GM12878 (cell line): ENCODE results near the gene USB1. TPM values are rescaled to one million over a fixed set of nuclear protein-coding genes. Genes with fewer than 3 reads are reported as not detected.

Experiments used
- ATAC-seq: fragments of 200-7000 bp; cut with Tn5 transposase; 3 replicates; pipeline ENCODE4 v1.9.1; 2020; ENCODE audit warnings: mild to moderate bottlenecking, moderate library complexity
- BruUV-seq: library from RNA; stranded (reverse); fragments of 400-500 nt; replicated peaks from 2 replicates; lab custom pipeline; 2021; lab: Mats Ljungman, UMichigan
- CTCF ChIA-PET: fragments of 300-600 bp; sonication (Branson Sonifier 250); formaldehyde crosslinking; extraction: SDS; loops from one replicate; lab custom pipeline; 2021; ENCODE audit warnings: inconsistent platforms; lab: Yijun Ruan, JAX
- POLR2A ChIA-PET: fragments of 350-600 bp; formaldehyde crosslinking; extraction: SDS; loops from one replicate; lab custom pipeline; 2021; ENCODE audit warnings: inconsistent platforms; lab: Charles Lee
- RAD21 ChIA-PET: fragments of 300-600 bp; sonication (Branson Sonifier 250); formaldehyde crosslinking; loops from one replicate; lab custom pipeline; 2023; ENCODE audit warnings: antibody characterized with exemption; ENCODE audit not compliant: unreplicated experiment; lab: Charles Lee
- SMC1A ChIA-PET: fragments of 300-600 bp; sonication (Branson Sonifier 250); formaldehyde crosslinking; loops from one replicate; lab custom pipeline; 2023; ENCODE audit not compliant: unreplicated experiment, uncharacterized antibody; lab: Charles Lee
- DNase-seq: peaks from one replicate; pipeline ENCODE4 v3.0.0-alpha.2; 2011; ENCODE audit warnings: low read depth, low spot score
- FAIRE-seq: peaks from 3 replicates; lab custom pipeline; 2011; peaks lifted over from hg19 to GRCh38; lab: Jason Lieb, UNC
- H2AFZ ChIP-seq: 2 replicates; pipeline ENCODE4 v1.6.0; 2011; ENCODE audit warnings: low read depth, low read length, control low read depth; ENCODE audit not compliant: control insufficient read depth
- H3K27ac ChIP-seq: 2 replicates; pipeline ENCODE4 v1.5.1; 2011; ENCODE audit warnings: control low read depth; ENCODE audit not compliant: control insufficient read depth, insufficient read depth
- H3K27me3 ChIP-seq, 2 experiments: replicated peaks in 1 of 2; 2 replicates each; pipeline versions ENCODE4 v1.6.0 to v1.6.1; 2011; ENCODE audit warnings: low read length in 1 of 2; ENCODE audit not compliant: control insufficient read depth in 2 of 2, insufficient read depth in 2 of 2
- H3K36me3 ChIP-seq, 2 experiments: 2 replicates each; pipeline ENCODE4 v1.5.1; 2011; ENCODE audit warnings: low read length in 1 of 2; ENCODE audit not compliant: control insufficient read depth in 2 of 2, insufficient read depth in 2 of 2
- H3K4me1 ChIP-seq: 2 replicates; pipeline ENCODE4 v1.6.1; 2011; ENCODE audit warnings: mild to moderate bottlenecking, low read length, moderate library complexity, mixed read lengths; ENCODE audit not compliant: control insufficient read depth, insufficient read depth
- H3K4me2 ChIP-seq: 2 replicates; pipeline ENCODE4 v1.6.0; 2011; ENCODE audit warnings: control low read depth; ENCODE audit not compliant: control insufficient read depth, insufficient read depth
- H3K4me3 ChIP-seq: fragments of 200-600 bp; sonication (generic); 2 replicates; pipeline ENCODE4 v1.5.1; 2016
- H3K79me2 ChIP-seq: 2 replicates; pipeline ENCODE4 v1.6.0; 2011; ENCODE audit warnings: low read length; ENCODE audit not compliant: control insufficient read depth, insufficient read depth
- H3K9ac ChIP-seq: 2 replicates; pipeline ENCODE4 v1.8.0; 2011; ENCODE audit warnings: low read length, control low read depth, mixed read lengths; ENCODE audit not compliant: control insufficient read depth, insufficient read depth
- H3K9me3 ChIP-seq: replicated peaks from 3 replicates; pipeline ENCODE4 v1.5.1; 2011; ENCODE audit warnings: mild to moderate bottlenecking, low read length; ENCODE audit not compliant: control insufficient read depth, insufficient read depth
- H4K20me1 ChIP-seq: 2 replicates; pipeline ENCODE4 v1.6.0; 2011; ENCODE audit not compliant: control insufficient read depth, insufficient read depth
- DPF2 ChIP-seq: fragments of 450-650 bp; IDR thresholded peaks from 2 replicates; pipeline ENCODE4 v1.6.1; 2017; ENCODE audit warnings: mild to moderate bottlenecking
- EGR1 ChIP-seq, 2 experiments: IDR thresholded peaks; 1 replicate in 1 of 2; 2 replicates in 1 of 2; pipeline ENCODE4 v1.6.1; 2011 to 2012; ENCODE audit warnings: low read depth in 2 of 2, low read length in 2 of 2, borderline replicate concordance in 1 of 2, mild to moderate bottlenecking in 1 of 2, moderate library complexity in 1 of 2
- FOS ChIP-seq: IDR thresholded peaks from 3 replicates; pipeline ENCODE4 v1.6.1; 2011; ENCODE audit warnings: borderline replicate concordance; ENCODE audit not compliant: insufficient read length; ENCODE audit errors: extremely low read depth
- POLR2AphosphoS5 ChIP-seq: IDR thresholded peaks from 2 replicates; pipeline ENCODE4 v1.6.1; 2011; ENCODE audit warnings: mild to moderate bottlenecking, low read length, inconsistent platforms
- SMARCA5 ChIP-seq: fragments of 450-650 bp; IDR thresholded peaks from 2 replicates; pipeline ENCODE4 v1.6.1; 2017; ENCODE audit warnings: mild to moderate bottlenecking
- SPI1 ChIP-seq: IDR thresholded peaks from 2 replicates; pipeline ENCODE4 v1.6.1; 2011; ENCODE audit warnings: low read depth, mild to moderate bottlenecking, low read length, moderate library complexity, borderline replicate concordance; ENCODE audit not compliant: insufficient read depth
- SREBF1 ChIP-seq: IDR thresholded peaks from 2 replicates; pipeline ENCODE4 v1.6.1; 2012; ENCODE audit warnings: mild to moderate bottlenecking, low read length
- STAT3 ChIP-seq: IDR thresholded peaks from 2 replicates; pipeline ENCODE4 v1.6.1; 2011; ENCODE audit warnings: low read depth, low read length, improper control_type of control experiment
- YY1 ChIP-seq: IDR thresholded peaks from 2 replicates; pipeline ENCODE4 v1.6.1; 2011; ENCODE audit warnings: low read depth, mild to moderate bottlenecking, low read length
- ZNF207 ChIP-seq: fragments of 450-650 bp; IDR thresholded peaks from 2 replicates; pipeline ENCODE4 v1.6.1; 2014; ENCODE audit warnings: antibody characterized with exemption, mild to moderate bottlenecking, borderline replicate concordance
- ZZZ3 ChIP-seq: IDR thresholded peaks from 2 replicates; pipeline ENCODE4 v1.6.1; 2011; ENCODE audit warnings: low read depth; ENCODE audit not compliant: control insufficient read depth, insufficient read length
- WGBS: methylation state at CpG from one replicate; pipeline ENCODE4 v1.1.6; 2016; ENCODE audit warnings: low lambda C conversion rate; ENCODE audit not compliant: insufficient replicate concordance, insufficient coverage; ENCODE audit errors: missing lambda C conversion rate; 5-methylcytosine and 5-hydroxymethylcytosine counted together
- in situ Hi-C: fragments of 300-500 bp; cut with MboI; formaldehyde crosslinking; loops from 9 replicates; pipeline ENCODE4 v1.14.3; 2018; ENCODE audit warnings: mixed read lengths
- intact Hi-C: fragments of 100-400 bp; cut with micrococcal nuclease; formaldehyde crosslinking; loops from one replicate; pipeline ENCODE4 v1.14.2; 2022; ENCODE audit not compliant: unreplicated experiment
- polyA plus RNA-seq, 11 experiments: library from polyadenylated mRNA; depleted of rRNA in 4 of 11; unstranded in 6 of 11; stranded (reverse) in 5 of 11; fragments of >200 nt; fragmentation: Nextera tagmentation in 4 of 11; fragmentation: Illumina TruSeq in 1 of 11; extraction: Ambion mirVana in 4 of 11; extraction: Trizol in 1 of 11; gene quantifications; 1 replicate in 1 of 11; 2 replicates in 10 of 11; pipeline versions ENCODE4 v1.2.1 to v1.2.3, GENCODE V29; 2011 to 2016; ENCODE audit warnings: inconsistent platforms in 2 of 11, missing spikeins in 2 of 11, low read depth in 1 of 11
- total RNA-seq, 4 experiments: library from RNA; depleted of rRNA in 3 of 4; stranded (reverse); fragments of >200 nt in 3 of 4; fragmentation: Illumina TruSeq in 1 of 4; extraction: Trizol in 1 of 4; gene quantifications; 2 replicates each; pipeline versions ENCODE4 v1.2.1 to v1.2.3, GENCODE V29; 2013 to 2021

Gene USB1
- total and polyA plus RNA-seq, 10 of the 15 experiments (the other 5 are each of a cell fraction or from before 2014, with no cell fraction given): 7.9 to 72.2 (median 41.6) TPM

- TF ChIP-seq DPF2: no peak
- no peak for TF ChIP-seq FOS
- TF ChIP-seq, all 136 proteins: peak for 0
These were observed 61.6 kb downstream of the USB1 start (continued) for GRCh38 chr16:58062821-58063220.

GRCh38 chr16:58063377-58064076 lies 62.3 kb downstream of the USB1 start:
- Histone ChIP-seq H3K9me3 (no peaks in the 10 kb centered on the region), H3K4me3 (no peak overlapping the region), H3K36me3 (no peaks in the 10 kb centered on the region), H3K79me2 (no peaks in the 10 kb centered on the region), H2AFZ (no peak overlapping the region), H3K27me3 (no peaks in the 10 kb centered on the region), H3K4me1 (no peaks in the 10 kb centered on the region), H3K9ac (no peak overlapping the region), H4K20me1 (no peaks in the 10 kb centered on the region), H3K27ac (no peak overlapping the region), H3K4me2 (no peak overlapping the region)
- SMC1A ChIA-PET: no interaction called here
- in situ Hi-C loops: no loop called here
- no peak for DNase-seq
- POLR2A ChIA-PET: no interaction called here
- no TSS peak for BruUV-seq
- CTCF ChIA-PET: no interaction called here
- RAD21 ChIA-PET: no interaction called here
- TF ChIP-seq SPI1: no peak
- no peak for TF ChIP-seq SREBF1
- no peak for TF ChIP-seq YY1
- no peak for TF ChIP-seq SMARCA5
- no peak for TF ChIP-seq ZNF207
- TF ChIP-seq POLR2AphosphoS5: no peak
- TF ChIP-seq EGR1 (IDR thresholded peaks at IDR 0.05; ENCODE audit: borderline replicate concordance in 1 of 2, low read depth in 2 of 2, low read length in 2 of 2): no peak
- no peak for TF ChIP-seq ZZZ3
- TF ChIP-seq STAT3: no peak
- FAIRE-seq: no peak
- ATAC-seq: peak; percentile 82
- intact Hi-C loops: no loop called here
- 32% methylated on average over 8 of the region's 8 CpGs for WGBS
